GM12878 (cell line): ENCODE data around the gene PADI1.

Experiments used
- ATF3 ChIP-seq: IDR thresholded peaks from 2 replicates; pipeline ENCODE4 v1.6.1; 2011; ENCODE audit warnings: low read depth, mild to moderate bottlenecking, low read length, moderate library complexity, borderline replicate concordance; ENCODE audit errors: extremely low read depth
- CEBPB ChIP-seq, 2 experiments: fragments of 150-350 bp in 1 of 2; IDR thresholded peaks; 2 replicates each; pipeline ENCODE4 v1.6.1; 2012 to 2014; ENCODE audit warnings: low read depth in 2 of 2, low read length in 2 of 2, borderline replicate concordance in 1 of 2, inconsistent platforms in 1 of 2
- CTCF ChIP-seq, 3 experiments: IDR thresholded peaks in 2 of 3; conservative IDR thresholded peaks in 1 of 3; 2 replicates each; pipeline ENCODE4 v1.5.1; 2011; ENCODE audit warnings: low read depth in 3 of 3, low read length in 3 of 3, mild to moderate bottlenecking in 3 of 3, control low read depth in 2 of 3, moderate library complexity in 2 of 3, inconsistent platforms in 1 of 3, mixed read lengths in 1 of 3; ENCODE audit not compliant: control insufficient read depth in 2 of 3, insufficient read depth in 1 of 3; ENCODE audit errors: extremely low read depth in 1 of 3
- EP300 ChIP-seq, 2 experiments: fragments of 150-350 bp in 1 of 2; IDR thresholded peaks; 2 replicates each; pipeline ENCODE4 v1.6.1; 2011 to 2012; ENCODE audit warnings: low read depth in 2 of 2, low read length in 2 of 2, borderline replicate concordance in 1 of 2, improper control_type of control experiment in 1 of 2, inconsistent platforms in 1 of 2; ENCODE audit not compliant: control insufficient read depth in 1 of 2
- ETV6 ChIP-seq, 2 experiments: fragments of 450-650 bp in 1 of 2; IDR thresholded peaks in 1 of 2; conservative IDR thresholded peaks in 1 of 2; 2 replicates each; pipeline ENCODE4 v1.6.1; 2014; ENCODE audit warnings: antibody characterized with exemption in 1 of 2, borderline replicate concordance in 1 of 2, low read depth in 1 of 2, mild to moderate bottlenecking in 1 of 2, moderate library complexity in 1 of 2
- NR2C2 ChIP-seq: IDR thresholded peaks from 2 replicates; pipeline ENCODE4 v1.6.1; 2011; ENCODE audit warnings: borderline replicate concordance, low read depth; ENCODE audit not compliant: control insufficient read depth, insufficient read length
- NRF1 ChIP-seq: conservative IDR thresholded peaks from 2 replicates; pipeline ENCODE4 v1.6.1; 2011; ENCODE audit warnings: mild to moderate bottlenecking, low read depth, low read length, improper control_type of control experiment
- PML ChIP-seq: IDR thresholded peaks from 2 replicates; pipeline ENCODE4 v1.6.1; 2012; ENCODE audit warnings: low read length, inconsistent platforms
- POLR2A ChIP-seq: IDR thresholded peaks from 2 replicates; pipeline ENCODE4 v1.6.1; 2011; ENCODE audit warnings: low read depth, mild to moderate bottlenecking, low read length
- SIN3A ChIP-seq: IDR thresholded peaks from 2 replicates; pipeline ENCODE4 v1.6.1; 2012; ENCODE audit warnings: low read depth, low read length, improper control_type of control experiment
- TAF1 ChIP-seq: IDR thresholded peaks from 2 replicates; pipeline ENCODE4 v1.6.1; 2011; ENCODE audit warnings: mild to moderate bottlenecking, low read depth, low read length, borderline replicate concordance
- TBL1XR1 ChIP-seq: IDR thresholded peaks from 2 replicates; pipeline ENCODE4 v1.6.1; 2012; ENCODE audit warnings: low read depth, low read length, improper control_type of control experiment

DNA sequence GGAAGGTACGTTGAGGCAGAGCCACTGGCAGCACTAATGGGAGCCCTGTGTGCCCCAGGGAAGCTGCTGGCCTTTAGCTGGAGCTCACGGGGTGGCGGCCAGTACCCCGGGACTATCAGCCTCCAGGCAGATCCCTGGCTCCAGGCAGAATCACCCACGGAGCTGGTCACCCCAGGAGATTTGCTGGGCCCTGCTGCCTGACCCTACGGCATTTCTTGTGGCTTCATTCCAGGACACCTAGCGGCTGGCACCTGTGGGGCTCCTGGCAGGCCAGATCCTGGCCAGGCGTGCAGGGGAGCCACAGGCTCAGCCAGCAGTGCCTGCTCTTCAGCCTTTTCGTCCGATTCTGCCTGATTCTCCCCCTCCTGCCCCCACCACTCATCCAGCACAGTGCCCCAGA is 7.1 kb downstream of the PADI1 start:
- no peak for TF ChIP-seq CTCF (IDR thresholded peaks at IDR 0.05 in 2 of 3, conservative IDR thresholded peaks at IDR 0.05 in 1 of 3; ENCODE audit: control insufficient read depth in 2 of 3, extremely low read depth in 1 of 3, insufficient read depth in 1 of 3, low read depth in 3 of 3, low read length in 3 of 3)
- no peak for TF ChIP-seq SIN3A
- no peak for TF ChIP-seq EP300 (IDR thresholded peaks at IDR 0.05; ENCODE audit: borderline replicate concordance in 1 of 2, control insufficient read depth in 1 of 2, low read depth in 2 of 2, low read length in 2 of 2)
- no peak for TF ChIP-seq TBL1XR1
- TF ChIP-seq POLR2A, result no peak
- TF ChIP-seq ETV6 (conservative IDR thresholded peaks at IDR 0.05 in 1 of 2, IDR thresholded peaks at IDR 0.05 in 1 of 2; ENCODE audit: borderline replicate concordance in 1 of 2, low read depth in 1 of 2), result no peak
- no peak for TF ChIP-seq TAF1
- no peak for TF ChIP-seq ATF3
- no peak for TF ChIP-seq NR2C2
- no peak for TF ChIP-seq CEBPB (IDR thresholded peaks at IDR 0.05; ENCODE audit: borderline replicate concordance in 1 of 2, low read depth in 2 of 2, low read length in 2 of 2)
- TF ChIP-seq PML, result no peak
- TF ChIP-seq NRF1, result no peak
